DND-41 (cell line): ENCODE measurements around the gene STPG4.

Experiments used
- EZH2 ChIP-seq: IDR thresholded peaks from 3 replicates; pipeline ENCODE4 v1.6.1; 2012; ENCODE audit warnings: borderline replicate concordance, low read depth, mild to moderate bottlenecking, moderate library complexity, low read length, inconsistent platforms; ENCODE audit not compliant: severe bottlenecking
- TF ChIP-seq, protein P1 (sequence below): IDR thresholded peaks from 2 replicates; pipeline ENCODE4 v1.5.1; 2012; ENCODE audit warnings: borderline replicate concordance, low read length, moderate library complexity, mild to moderate bottlenecking; ENCODE audit not compliant: poor library complexity, severe bottlenecking; ENCODE audit errors: extremely low read depth

DNA sequence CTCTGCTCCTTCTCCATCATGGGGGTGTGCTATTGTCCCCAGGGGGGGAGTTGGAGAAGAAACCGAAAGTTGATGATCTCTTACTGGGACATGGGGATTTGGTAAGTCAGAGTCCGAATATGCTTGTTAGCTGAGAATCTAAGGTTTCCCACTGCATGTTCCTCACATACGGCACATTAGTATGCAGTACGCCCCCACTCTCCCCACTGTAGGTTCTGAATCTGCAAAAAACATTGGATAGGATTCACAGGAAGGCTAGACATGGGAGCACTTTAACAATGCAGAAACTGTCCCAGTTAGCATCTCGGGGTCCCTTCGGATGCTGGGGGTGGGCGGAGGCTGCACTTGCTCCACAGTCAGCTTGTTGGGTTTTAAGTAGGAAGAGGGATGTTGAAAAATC, 102.3 kb downstream of the STPG4 start:
- TF ChIP-seq, protein P1, sequence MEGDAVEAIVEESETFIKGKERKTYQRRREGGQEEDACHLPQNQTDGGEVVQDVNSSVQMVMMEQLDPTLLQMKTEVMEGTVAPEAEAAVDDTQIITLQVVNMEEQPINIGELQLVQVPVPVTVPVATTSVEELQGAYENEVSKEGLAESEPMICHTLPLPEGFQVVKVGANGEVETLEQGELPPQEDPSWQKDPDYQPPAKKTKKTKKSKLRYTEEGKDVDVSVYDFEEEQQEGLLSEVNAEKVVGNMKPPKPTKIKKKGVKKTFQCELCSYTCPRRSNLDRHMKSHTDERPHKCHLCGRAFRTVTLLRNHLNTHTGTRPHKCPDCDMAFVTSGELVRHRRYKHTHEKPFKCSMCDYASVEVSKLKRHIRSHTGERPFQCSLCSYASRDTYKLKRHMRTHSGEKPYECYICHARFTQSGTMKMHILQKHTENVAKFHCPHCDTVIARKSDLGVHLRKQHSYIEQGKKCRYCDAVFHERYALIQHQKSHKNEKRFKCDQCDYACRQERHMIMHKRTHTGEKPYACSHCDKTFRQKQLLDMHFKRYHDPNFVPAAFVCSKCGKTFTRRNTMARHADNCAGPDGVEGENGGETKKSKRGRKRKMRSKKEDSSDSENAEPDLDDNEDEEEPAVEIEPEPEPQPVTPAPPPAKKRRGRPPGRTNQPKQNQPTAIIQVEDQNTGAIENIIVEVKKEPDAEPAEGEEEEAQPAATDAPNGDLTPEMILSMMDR: no peak
- no peak for TF ChIP-seq EZH2
